Neuronal stem cell (in vitro differentiated cells): ENCODE measurements around the gene TYMS.

Experiments used
- DNase-seq: peaks from one replicate; pipeline ENCODE4 v3.0.0-alpha.2; 2013; ENCODE audit warnings: low spot score
- H2AFZ ChIP-seq: one replicate; pipeline ENCODE4 v1.6.1; 2013; ENCODE audit warnings: mild to moderate bottlenecking, low read length, inconsistent platforms
- H2AK5ac ChIP-seq: 2 replicates; pipeline ENCODE4 v1.6.1; 2013; ENCODE audit warnings: low read depth, mild to moderate bottlenecking, inconsistent platforms, low read length, moderate library complexity, mixed read lengths
- H2BK120ac ChIP-seq: 2 replicates; pipeline ENCODE4 v1.6.1; 2013; ENCODE audit warnings: low read depth, mild to moderate bottlenecking, inconsistent platforms, low read length, moderate library complexity, mixed read lengths
- H2BK12ac ChIP-seq: one replicate; pipeline ENCODE4 v1.6.1; 2013; ENCODE audit warnings: low read length, inconsistent platforms
- H2BK15ac ChIP-seq: 2 replicates; pipeline ENCODE4 v1.6.1; 2013; ENCODE audit warnings: mild to moderate bottlenecking, low read length, inconsistent platforms, mixed read lengths
- H2BK5ac ChIP-seq: one replicate; pipeline ENCODE4 v1.6.1; 2013; ENCODE audit warnings: inconsistent platforms, mild to moderate bottlenecking, low read length, moderate library complexity
- H3K14ac ChIP-seq: one replicate; pipeline ENCODE4 v1.6.1; 2013; ENCODE audit warnings: low read length, inconsistent platforms
- H3K18ac ChIP-seq: 2 replicates; pipeline ENCODE4 v1.6.1; 2013; ENCODE audit warnings: low read length, inconsistent platforms
- H3K23ac ChIP-seq: 2 replicates; pipeline ENCODE4 v1.6.1; 2013; ENCODE audit warnings: low read depth, mild to moderate bottlenecking, mixed read lengths, low read length, inconsistent platforms; ENCODE audit not compliant: poor library complexity
- H3K27ac ChIP-seq: replicated peaks from 3 replicates; pipeline ENCODE4 v1.5.1; 2013; ENCODE audit warnings: low read length, inconsistent platforms
- H3K27me3 ChIP-seq, 3 experiments: 2 replicates each; pipeline ENCODE4 v1.6.1; 2013; ENCODE audit warnings: low read length in 3 of 3, mild to moderate bottlenecking in 2 of 3, inconsistent platforms in 1 of 3, low read depth in 1 of 3, mixed read lengths in 1 of 3, moderate library complexity in 1 of 3; ENCODE audit not compliant: control insufficient read depth in 3 of 3, insufficient read depth in 3 of 3
- H3K36me3 ChIP-seq, 2 donors: replicated peaks in 1 of 2; 2 replicates each; pipeline ENCODE4 v1.6.1; 2013; ENCODE audit warnings: low read length in 2 of 2; ENCODE audit not compliant: control insufficient read depth in 2 of 2, insufficient read depth in 2 of 2
- H3K4ac ChIP-seq: 2 replicates; pipeline ENCODE4 v1.6.1; 2013; ENCODE audit warnings: inconsistent platforms, mild to moderate bottlenecking, low read length, moderate library complexity
- H3K4me1 ChIP-seq, 2 donors: 1 replicate in 1 of 2; 2 replicates in 1 of 2; pipeline ENCODE4 v1.6.1; 2013; ENCODE audit warnings: low read length in 2 of 2, low read depth in 1 of 2; ENCODE audit not compliant: control insufficient read depth in 2 of 2, insufficient read depth in 1 of 2
- H3K4me2 ChIP-seq: one replicate; pipeline ENCODE4 v1.6.1; 2013; ENCODE audit warnings: mild to moderate bottlenecking, low read length, inconsistent platforms; ENCODE audit not compliant: insufficient read depth, poor library complexity, severe bottlenecking
- H3K4me3 ChIP-seq, 2 donors: 2 replicates each; pipeline ENCODE4 v1.5.1; 2013; ENCODE audit warnings: low read length in 2 of 2, mild to moderate bottlenecking in 2 of 2, inconsistent platforms in 1 of 2, moderate library complexity in 1 of 2
- H3K79me1 ChIP-seq: one replicate; pipeline ENCODE4 v1.6.1; 2013; ENCODE audit warnings: low read depth, mild to moderate bottlenecking, inconsistent platforms, low read length, moderate library complexity
- H3K9ac ChIP-seq: one replicate; pipeline ENCODE4 v1.6.1; 2013; ENCODE audit warnings: mild to moderate bottlenecking, low read depth, low read length, inconsistent platforms; ENCODE audit not compliant: poor library complexity
- H3K9me3 ChIP-seq, 2 donors: replicated peaks in 1 of 2; 2 replicates each; pipeline versions ENCODE3 to v1.6.1; 2013; ENCODE audit warnings: low read length in 2 of 2, mild to moderate bottlenecking in 2 of 2, inconsistent platforms in 1 of 2, low read depth in 1 of 2, mixed read lengths in 1 of 2, moderate library complexity in 1 of 2; ENCODE audit not compliant: control insufficient read depth in 2 of 2, insufficient read depth in 1 of 2
- H4K8ac ChIP-seq: one replicate; pipeline ENCODE4 v1.6.1; 2013; ENCODE audit warnings: low read depth, mild to moderate bottlenecking, inconsistent platforms, low read length, moderate library complexity
- H4K91ac ChIP-seq: one replicate; pipeline ENCODE4 v1.6.1; 2013; ENCODE audit warnings: low read length, low read depth, mild to moderate bottlenecking, inconsistent platforms; ENCODE audit not compliant: poor library complexity
- WGBS, 2 donors: extraction: QIAGEN DNeasy Blood & Tissue Kit; methylation state at CpG; one replicate each; pipeline ENCODE4 v1.1.7; 2013; ENCODE audit warnings: missing lambda C conversion rate in 2 of 2, mixed read lengths in 1 of 2; ENCODE audit not compliant: insufficient read length in 2 of 2, insufficient replicate concordance in 1 of 2; ENCODE audit errors: extremely low coverage in 2 of 2; 5-methylcytosine and 5-hydroxymethylcytosine counted together

Gene TYMS

DNA sequence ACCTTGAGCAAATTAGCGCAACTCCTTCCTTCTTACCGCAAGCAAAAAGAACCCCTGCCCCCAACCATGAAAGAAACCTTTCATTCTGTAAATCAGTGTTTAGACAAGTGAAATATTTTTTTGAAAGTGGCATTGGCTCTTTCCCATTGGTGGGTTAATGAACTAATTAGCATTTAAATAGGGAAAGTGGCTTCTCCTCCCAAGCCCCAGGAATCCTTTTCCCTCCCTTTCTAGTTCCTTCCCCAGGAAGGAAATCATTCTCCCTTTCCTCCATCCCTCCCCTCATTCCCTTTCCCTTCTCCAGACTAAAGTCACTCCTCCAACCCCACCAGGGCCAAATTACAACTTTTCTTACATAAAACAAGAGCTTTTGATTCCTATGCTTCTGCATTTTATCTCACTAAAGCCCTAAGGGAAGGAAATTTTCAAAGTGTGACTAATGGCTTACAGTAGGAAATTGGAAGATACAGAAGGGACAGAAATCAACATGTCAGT, 22.9 kb upstream of the TYMS start:
- Histone ChIP-seq H3K27me3 (no peaks in the 10 kb centered on the region), H2BK15ac (no peak overlapping the region), H2BK12ac (no peak overlapping the region), H3K27ac (no peak overlapping the region), H2BK120ac (no peak overlapping the region), H3K36me3 (no peaks in the 10 kb centered on the region), H3K9ac (no peak overlapping the region), H3K79me1 (no peaks in the 10 kb centered on the region), H3K9me3 (no peaks in the 10 kb centered on the region), H3K4me2 (no peak overlapping the region), H4K8ac (no peak overlapping the region), H3K18ac (no peak overlapping the region), H3K23ac (no peak overlapping the region), H3K4me3 (no peak overlapping the region), H2BK5ac (no peak overlapping the region), H3K4me1 (peaks cover 5 to 7% of the 10 kb centered on the region in 2 donors), H3K14ac (no peak overlapping the region), H4K91ac (no peak overlapping the region), H2AK5ac (no peak overlapping the region), H3K4ac (no peak overlapping the region), H2AFZ (peak overlapping the region; percentile 62)
- DNase-seq: no peak
- no CpG with 5 or more reads among the region's 2 CpGs for WGBS, 2 donors

DNA sequence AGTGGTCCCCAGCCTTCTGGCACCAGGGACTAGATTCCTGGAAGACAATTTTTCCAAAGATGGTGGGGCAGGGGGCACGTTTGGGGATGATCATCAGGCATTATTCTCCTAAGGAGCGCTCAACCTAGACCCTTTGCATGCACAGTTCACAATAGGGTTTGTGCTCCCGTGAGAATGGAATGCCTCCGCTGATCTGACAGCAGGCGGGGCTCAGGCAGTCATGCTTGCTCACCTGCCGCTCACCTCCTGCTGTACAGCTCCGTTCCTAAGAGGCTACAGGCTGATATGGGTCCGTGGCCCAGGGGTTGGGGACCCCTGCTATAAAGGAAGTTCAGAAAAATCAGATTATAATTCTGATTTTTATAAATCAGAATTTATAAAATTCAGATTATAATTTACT, 22.3 kb upstream of the TYMS start:
- H3K79me1 ChIP-seq: no peaks in the 10 kb centered on the region

DNA sequence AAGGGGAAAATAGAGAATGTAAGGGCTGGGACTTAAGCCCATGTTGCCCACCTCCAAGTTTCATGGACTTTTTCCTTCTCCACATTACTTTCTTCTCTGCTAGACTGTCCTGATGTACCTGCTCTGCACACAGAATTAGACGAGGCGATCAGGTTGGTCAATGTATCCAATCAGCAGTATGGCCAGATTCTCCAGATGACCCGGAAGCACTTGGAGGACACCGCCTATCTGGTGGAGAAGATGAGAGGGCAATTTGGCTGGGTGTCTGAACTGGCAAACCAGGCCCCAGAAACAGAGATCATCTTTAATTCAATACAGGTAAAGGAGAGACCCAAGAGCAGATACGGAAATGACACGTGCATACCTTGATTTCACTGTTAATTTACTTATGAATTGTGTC, 16.2 kb upstream of the TYMS start:
- H3K79me1 ChIP-seq: no peaks in the 10 kb centered on the region
- H2BK5ac ChIP-seq: no peak overlapping the region
- H3K9me3 ChIP-seq: peaks cover 3 to 7% of the 10 kb centered on the region in 2 donors
- H2BK15ac ChIP-seq: no peak overlapping the region
- H3K4me1 ChIP-seq: peaks cover 0 to 3% of the 10 kb centered on the region in 2 donors
- H2AK5ac ChIP-seq: no peak overlapping the region
- no peak overlapping the region for H3K27ac ChIP-seq
- H2AFZ ChIP-seq: no peak overlapping the region
- H3K4me3 ChIP-seq: no peak overlapping the region
- DNase-seq: no peak
- H3K23ac ChIP-seq: no peak overlapping the region
- no peak overlapping the region for H4K8ac ChIP-seq
- H3K14ac ChIP-seq: no peak overlapping the region
- no peak overlapping the region for H4K91ac ChIP-seq
- H2BK12ac ChIP-seq: no peak overlapping the region
- H3K18ac ChIP-seq: peak overlapping the region; percentile 52
- no peak overlapping the region for H2BK120ac ChIP-seq
- H3K9ac ChIP-seq: no peak overlapping the region
- H3K36me3 ChIP-seq: no peaks in the 10 kb centered on the region
- no peaks in the 10 kb centered on the region for H3K27me3 ChIP-seq
- H3K4me2 ChIP-seq: no peak overlapping the region
- no CpG with 5 or more reads among the region's 6 CpGs for WGBS, 2 donors
- no peak overlapping the region for H3K4ac ChIP-seq

More for the DNA sequence above, 22.3 kb upstream of the TYMS start:
- H3K9me3 ChIP-seq: no peaks in the 10 kb centered on the region
- H2BK5ac ChIP-seq: no peak overlapping the region
- peak overlapping the region; percentile 62 for H2AFZ ChIP-seq
- H2BK15ac ChIP-seq: no peak overlapping the region
- H2BK120ac ChIP-seq: no peak overlapping the region
- H3K4me2 ChIP-seq: no peak overlapping the region
- H3K36me3 ChIP-seq: no peaks in the 10 kb centered on the region
- H3K4me3 ChIP-seq: no peak overlapping the region
- H4K91ac ChIP-seq: no peak overlapping the region
- H3K18ac ChIP-seq: no peak overlapping the region
- H4K8ac ChIP-seq: no peak overlapping the region
- DNase-seq: no peak
- no peaks in the 10 kb centered on the region for H3K27me3 ChIP-seq
- peaks cover 5 to 7% of the 10 kb centered on the region in 2 donors for H3K4me1 ChIP-seq
- no CpG with 5 or more reads among the region's 8 CpGs for WGBS, 2 donors
- no peak overlapping the region for H3K4ac ChIP-seq
- no peak overlapping the region for H3K14ac ChIP-seq
- no peak overlapping the region for H2BK12ac ChIP-seq
- no peak overlapping the region for H3K27ac ChIP-seq
- H3K9ac ChIP-seq: no peak overlapping the region
- no peak overlapping the region for H3K23ac ChIP-seq
- no peak overlapping the region for H2AK5ac ChIP-seq

GRCh38 chr18:644395-645004, 13.0 kb upstream of the TYMS start:
- Histone ChIP-seq H3K9ac (no peak overlapping the region), H4K8ac (no peak overlapping the region), H3K23ac (no peak overlapping the region), H2BK15ac (no peak overlapping the region), H3K9me3 (peaks cover 3 to 7% of the 10 kb centered on the region in 2 donors), H3K79me1 (peaks cover 3% of the 10 kb centered on the region), H2BK120ac (no peak overlapping the region), H3K14ac (no peak overlapping the region), H2AK5ac (no peak overlapping the region), H3K4ac (no peak overlapping the region), H3K27ac (no peak overlapping the region), H3K4me2 (no peak overlapping the region), H3K27me3 (no peaks in the 10 kb centered on the region), H2AFZ (peak overlapping the region; percentile 12), H3K18ac (no peak overlapping the region), H3K4me1 (peaks cover 0 to 3% of the 10 kb centered on the region in 2 donors), H2BK12ac (no peak overlapping the region), H2BK5ac (no peak overlapping the region), H3K4me3 (no peak overlapping the region), H4K91ac (no peak overlapping the region), H3K36me3 (no peaks in the 10 kb centered on the region)
- DNase-seq: no peak
- WGBS, 2 donors: no CpG with 5 or more reads among the region's 2 CpGs
